ENCODE measurements around the gene DUSP5.

The DUSP5 gene

GRCh38 chr10:110530131-110530831, 32.6 kb downstream of the DUSP5 start (continued):
- TF ChIP-seq ZNF600 (tag by site-specific recombination; IDR thresholded peaks at IDR 0.05) = peak; percentile 71
- TF ChIP-seq, protein P1, sequence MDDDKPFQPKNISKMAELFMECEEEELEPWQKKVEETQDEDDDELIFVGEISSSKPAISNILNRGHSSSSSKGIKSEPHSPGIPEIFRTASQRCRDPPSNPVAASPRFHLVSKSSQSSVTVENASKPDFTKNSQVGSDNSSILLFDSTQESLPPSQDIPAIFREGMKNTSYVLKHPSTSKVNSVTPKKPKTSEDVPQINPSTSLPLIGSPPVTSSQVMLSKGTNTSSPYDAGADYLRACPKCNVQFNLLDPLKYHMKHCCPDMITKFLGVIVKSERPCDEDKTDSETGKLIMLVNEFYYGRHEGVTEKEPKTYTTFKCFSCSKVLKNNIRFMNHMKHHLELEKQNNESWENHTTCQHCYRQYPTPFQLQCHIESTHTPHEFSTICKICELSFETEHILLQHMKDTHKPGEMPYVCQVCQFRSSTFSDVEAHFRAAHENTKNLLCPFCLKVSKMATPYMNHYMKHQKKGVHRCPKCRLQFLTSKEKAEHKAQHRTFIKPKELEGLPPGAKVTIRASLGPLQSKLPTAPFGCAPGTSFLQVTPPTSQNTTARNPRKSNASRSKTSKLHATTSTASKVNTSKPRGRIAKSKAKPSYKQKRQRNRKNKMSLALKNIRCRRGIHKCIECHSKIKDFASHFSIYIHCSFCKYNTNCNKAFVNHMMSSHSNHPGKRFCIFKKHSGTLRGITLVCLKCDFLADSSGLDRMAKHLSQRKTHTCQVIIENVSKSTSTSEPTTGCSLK (tag by site-specific recombination; IDR thresholded peaks at IDR 0.05) = no peak
- peak; percentile 53 for TF ChIP-seq ZSCAN30 (tag by site-specific recombination; IDR thresholded peaks at IDR 0.05)
- peak; percentile 81; the same call in 1 of the 2 replicates for TF ChIP-seq ZNF692 (tag by site-specific recombination; IDR thresholded peaks at IDR 0.05)
- TF ChIP-seq, protein P2, sequence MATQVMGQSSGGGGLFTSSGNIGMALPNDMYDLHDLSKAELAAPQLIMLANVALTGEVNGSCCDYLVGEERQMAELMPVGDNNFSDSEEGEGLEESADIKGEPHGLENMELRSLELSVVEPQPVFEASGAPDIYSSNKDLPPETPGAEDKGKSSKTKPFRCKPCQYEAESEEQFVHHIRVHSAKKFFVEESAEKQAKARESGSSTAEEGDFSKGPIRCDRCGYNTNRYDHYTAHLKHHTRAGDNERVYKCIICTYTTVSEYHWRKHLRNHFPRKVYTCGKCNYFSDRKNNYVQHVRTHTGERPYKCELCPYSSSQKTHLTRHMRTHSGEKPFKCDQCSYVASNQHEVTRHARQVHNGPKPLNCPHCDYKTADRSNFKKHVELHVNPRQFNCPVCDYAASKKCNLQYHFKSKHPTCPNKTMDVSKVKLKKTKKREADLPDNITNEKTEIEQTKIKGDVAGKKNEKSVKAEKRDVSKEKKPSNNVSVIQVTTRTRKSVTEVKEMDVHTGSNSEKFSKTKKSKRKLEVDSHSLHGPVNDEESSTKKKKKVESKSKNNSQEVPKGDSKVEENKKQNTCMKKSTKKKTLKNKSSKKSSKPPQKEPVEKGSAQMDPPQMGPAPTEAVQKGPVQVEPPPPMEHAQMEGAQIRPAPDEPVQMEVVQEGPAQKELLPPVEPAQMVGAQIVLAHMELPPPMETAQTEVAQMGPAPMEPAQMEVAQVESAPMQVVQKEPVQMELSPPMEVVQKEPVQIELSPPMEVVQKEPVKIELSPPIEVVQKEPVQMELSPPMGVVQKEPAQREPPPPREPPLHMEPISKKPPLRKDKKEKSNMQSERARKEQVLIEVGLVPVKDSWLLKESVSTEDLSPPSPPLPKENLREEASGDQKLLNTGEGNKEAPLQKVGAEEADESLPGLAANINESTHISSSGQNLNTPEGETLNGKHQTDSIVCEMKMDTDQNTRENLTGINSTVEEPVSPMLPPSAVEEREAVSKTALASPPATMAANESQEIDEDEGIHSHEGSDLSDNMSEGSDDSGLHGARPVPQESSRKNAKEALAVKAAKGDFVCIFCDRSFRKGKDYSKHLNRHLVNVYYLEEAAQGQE (tag by site-specific recombination; IDR thresholded peaks at IDR 0.05) = no peak
- no peak for TF ChIP-seq ZFP3 (tag by site-specific recombination; IDR thresholded peaks at IDR 0.05; ENCODE audit: low read depth)
- TF ChIP-seq ZNF530 (tag by site-specific recombination; IDR thresholded peaks at IDR 0.05; ENCODE audit: low read depth) = no peak
- TF ChIP-seq ZNF202 (tag by site-specific recombination; IDR thresholded peaks at IDR 0.05; ENCODE audit: borderline replicate concordance) = no peak
- TF ChIP-seq ZFP37 (tag by site-specific recombination; IDR thresholded peaks at IDR 0.05) = peak; percentile 42
- TF ChIP-seq, protein P3, sequence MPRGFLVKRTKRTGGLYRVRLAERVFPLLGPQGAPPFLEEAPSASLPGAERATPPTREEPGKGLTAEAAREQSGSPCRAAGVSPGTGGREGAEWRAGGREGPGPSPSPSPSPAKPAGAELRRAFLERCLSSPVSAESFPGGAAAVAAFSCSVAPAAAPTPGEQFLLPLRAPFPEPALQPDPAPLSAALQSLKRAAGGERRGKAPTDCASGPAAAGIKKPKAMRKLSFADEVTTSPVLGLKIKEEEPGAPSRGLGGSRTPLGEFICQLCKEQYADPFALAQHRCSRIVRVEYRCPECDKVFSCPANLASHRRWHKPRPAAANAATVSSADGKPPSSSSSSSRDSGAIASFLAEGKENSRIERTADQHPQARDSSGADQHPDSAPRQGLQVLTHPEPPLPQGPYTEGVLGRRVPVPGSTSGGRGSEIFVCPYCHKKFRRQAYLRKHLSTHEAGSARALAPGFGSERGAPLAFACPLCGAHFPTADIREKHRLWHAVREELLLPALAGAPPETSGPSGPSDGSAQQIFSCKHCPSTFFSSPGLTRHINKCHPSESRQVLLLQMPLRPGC (tag by site-specific recombination; IDR thresholded peaks at IDR 0.05) = no peak
- TF ChIP-seq ZNF10 (tag by site-specific recombination; IDR thresholded peaks at IDR 0.05) = peak; percentile 69
- peak; percentile 93 for TF ChIP-seq ZBTB17 (tag by site-specific recombination; IDR thresholded peaks at IDR 0.05)
- TF ChIP-seq, protein P4, sequence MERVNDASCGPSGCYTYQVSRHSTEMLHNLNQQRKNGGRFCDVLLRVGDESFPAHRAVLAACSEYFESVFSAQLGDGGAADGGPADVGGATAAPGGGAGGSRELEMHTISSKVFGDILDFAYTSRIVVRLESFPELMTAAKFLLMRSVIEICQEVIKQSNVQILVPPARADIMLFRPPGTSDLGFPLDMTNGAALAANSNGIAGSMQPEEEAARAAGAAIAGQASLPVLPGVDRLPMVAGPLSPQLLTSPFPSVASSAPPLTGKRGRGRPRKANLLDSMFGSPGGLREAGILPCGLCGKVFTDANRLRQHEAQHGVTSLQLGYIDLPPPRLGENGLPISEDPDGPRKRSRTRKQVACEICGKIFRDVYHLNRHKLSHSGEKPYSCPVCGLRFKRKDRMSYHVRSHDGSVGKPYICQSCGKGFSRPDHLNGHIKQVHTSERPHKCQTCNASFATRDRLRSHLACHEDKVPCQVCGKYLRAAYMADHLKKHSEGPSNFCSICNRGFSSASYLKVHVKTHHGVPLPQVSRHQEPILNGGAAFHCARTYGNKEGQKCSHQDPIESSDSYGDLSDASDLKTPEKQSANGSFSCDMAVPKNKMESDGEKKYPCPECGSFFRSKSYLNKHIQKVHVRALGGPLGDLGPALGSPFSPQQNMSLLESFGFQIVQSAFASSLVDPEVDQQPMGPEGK (tag by site-specific recombination; IDR thresholded peaks at IDR 0.05) = peak; percentile 84
- TF ChIP-seq ZNF146 (tag by site-specific recombination; IDR thresholded peaks at IDR 0.05) = no peak
- TF ChIP-seq ZNF391 (tag by site-specific recombination; IDR thresholded peaks at IDR 0.05; ENCODE audit: borderline replicate concordance, low read depth) = peak; percentile 35; the same call in 1 of the 2 replicates
- no peak for TF ChIP-seq MZF1 (tag by site-specific recombination; IDR thresholded peaks at IDR 0.05; ENCODE audit: borderline replicate concordance)
- TF ChIP-seq, protein P5, sequence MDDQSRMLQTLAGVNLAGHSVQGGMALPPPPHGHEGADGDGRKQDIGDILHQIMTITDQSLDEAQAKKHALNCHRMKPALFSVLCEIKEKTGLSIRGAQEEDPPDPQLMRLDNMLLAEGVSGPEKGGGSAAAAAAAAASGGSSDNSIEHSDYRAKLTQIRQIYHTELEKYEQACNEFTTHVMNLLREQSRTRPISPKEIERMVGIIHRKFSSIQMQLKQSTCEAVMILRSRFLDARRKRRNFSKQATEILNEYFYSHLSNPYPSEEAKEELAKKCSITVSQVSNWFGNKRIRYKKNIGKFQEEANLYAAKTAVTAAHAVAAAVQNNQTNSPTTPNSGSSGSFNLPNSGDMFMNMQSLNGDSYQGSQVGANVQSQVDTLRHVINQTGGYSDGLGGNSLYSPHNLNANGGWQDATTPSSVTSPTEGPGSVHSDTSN (CRISPR knock-in tag; IDR thresholded peaks at IDR 0.05) = no peak
- TF ChIP-seq SP3 (tag by site-specific recombination; IDR thresholded peaks at IDR 0.05) = peak; percentile 94
- TF ChIP-seq KLF8 (tag by site-specific recombination; IDR thresholded peaks at IDR 0.05) = peak; percentile 64; the same call in 1 of the 2 replicates
- TF ChIP-seq GLIS1 (tag by site-specific recombination; IDR thresholded peaks at IDR 0.05) = peak; percentile 87
- peak; percentile 89 for TF ChIP-seq IKZF3 (tag by site-specific recombination; IDR thresholded peaks at IDR 0.05)
- TF ChIP-seq, protein P6, sequence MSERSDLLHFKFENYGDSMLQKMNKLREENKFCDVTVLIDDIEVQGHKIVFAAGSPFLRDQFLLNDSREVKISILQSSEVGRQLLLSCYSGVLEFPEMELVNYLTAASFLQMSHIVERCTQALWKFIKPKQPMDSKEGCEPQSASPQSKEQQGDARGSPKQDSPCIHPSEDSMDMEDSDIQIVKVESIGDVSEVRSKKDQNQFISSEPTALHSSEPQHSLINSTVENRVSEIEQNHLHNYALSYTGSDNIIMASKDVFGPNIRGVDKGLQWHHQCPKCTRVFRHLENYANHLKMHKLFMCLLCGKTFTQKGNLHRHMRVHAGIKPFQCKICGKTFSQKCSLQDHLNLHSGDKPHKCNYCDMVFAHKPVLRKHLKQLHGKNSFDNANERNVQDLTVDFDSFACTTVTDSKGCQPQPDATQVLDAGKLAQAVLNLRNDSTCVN (tag by site-specific recombination; optimal IDR thresholded peaks at IDR 0.05) = peak; percentile 51
- TF ChIP-seq ZNF433 (tag by site-specific recombination; IDR thresholded peaks at IDR 0.05; ENCODE audit: low read depth) = no peak
- TF ChIP-seq ZNF184 (tag by site-specific recombination; IDR thresholded peaks at IDR 0.05) = no peak
- peak; percentile 82 for TF ChIP-seq ZBTB20 (tag by site-specific recombination; IDR thresholded peaks at IDR 0.05)
- no peak for TF ChIP-seq ZNF48 (tag by site-specific recombination; IDR thresholded peaks at IDR 0.05)
